Activated CD8-positive, alpha-beta memory T cell treated with anti-CD3 and anti-CD28 coated beads for 1 hour (primary cell): Measurements from ENCODE around the gene KIRREL1.
"Not testable (repeated sequence)": the region's sequence is repeated elsewhere in the genome, so short reads cannot be mapped to it uniquely, and the experiment has no call there.

Experiments used
- DNase-seq, 2 donors: peaks; one replicate each; pipeline ENCODE4 v3.0.0-alpha.2; 2020; ENCODE audit warnings: low read depth in 1 of 2; ENCODE audit errors: extremely low read depth in 1 of 2

The KIRREL1 gene

DNA sequence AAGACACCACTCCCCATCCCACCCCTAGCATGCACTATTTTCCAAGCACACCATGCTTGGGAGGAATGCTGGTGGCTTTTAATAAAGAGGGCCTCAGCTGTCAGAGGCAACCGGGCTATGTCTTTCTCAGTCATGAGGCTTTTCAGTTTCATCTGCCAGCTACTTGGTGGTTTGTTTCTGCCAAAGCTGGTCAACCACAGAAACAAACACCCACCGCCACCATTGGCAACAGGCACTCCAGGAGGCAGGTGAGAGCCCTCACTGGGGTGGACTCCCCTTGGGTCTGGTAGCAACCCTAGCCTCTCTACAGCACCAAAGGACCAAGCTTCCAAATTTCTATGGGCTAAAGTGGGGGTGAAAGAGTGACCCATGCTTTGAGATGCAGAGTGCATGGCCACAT, 133.0 kb downstream of the KIRREL1 start:
- DNase-seq: no peak

DNA sequence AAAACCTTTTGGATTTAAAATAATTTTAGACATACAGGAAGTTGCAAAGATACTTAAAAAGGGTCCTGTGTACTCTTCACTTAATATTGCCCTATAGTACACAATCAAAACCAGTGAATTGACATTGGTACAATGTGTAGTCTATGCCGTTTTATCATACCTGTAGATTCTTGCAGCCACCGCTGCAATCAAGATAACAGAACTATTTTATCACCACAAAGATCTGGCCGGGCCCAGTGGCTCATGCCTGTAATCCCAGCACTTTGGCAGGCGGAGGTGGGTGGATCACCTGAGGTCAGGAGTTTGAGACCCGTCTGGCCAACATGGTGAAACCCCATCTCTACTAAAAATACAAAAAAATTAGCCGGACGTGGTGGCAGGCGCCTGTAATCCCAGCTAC, 135.1 kb downstream of the KIRREL1 start:
- not testable (repeated sequence) for DNase-seq

DNA sequence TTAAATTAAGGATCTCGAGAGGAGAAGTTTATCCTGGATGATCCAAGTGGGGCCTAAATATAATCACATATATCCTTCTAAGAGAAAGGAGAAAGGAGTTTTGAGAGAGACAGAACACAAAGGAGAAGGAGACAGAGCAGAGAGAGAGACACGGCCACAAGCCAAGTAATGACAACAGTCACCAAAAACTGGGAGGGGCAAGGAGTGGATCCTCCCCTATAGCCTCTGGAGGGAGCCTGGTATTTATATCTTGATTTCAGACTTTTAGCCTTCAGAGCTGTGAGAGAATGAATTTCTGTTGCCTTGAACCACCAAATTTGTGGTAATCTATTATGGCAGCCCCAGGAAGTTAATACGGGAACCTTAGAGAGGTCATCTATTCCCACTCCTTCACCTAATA, 137.8 kb downstream of the KIRREL1 start:
- no peak for DNase-seq

DNA sequence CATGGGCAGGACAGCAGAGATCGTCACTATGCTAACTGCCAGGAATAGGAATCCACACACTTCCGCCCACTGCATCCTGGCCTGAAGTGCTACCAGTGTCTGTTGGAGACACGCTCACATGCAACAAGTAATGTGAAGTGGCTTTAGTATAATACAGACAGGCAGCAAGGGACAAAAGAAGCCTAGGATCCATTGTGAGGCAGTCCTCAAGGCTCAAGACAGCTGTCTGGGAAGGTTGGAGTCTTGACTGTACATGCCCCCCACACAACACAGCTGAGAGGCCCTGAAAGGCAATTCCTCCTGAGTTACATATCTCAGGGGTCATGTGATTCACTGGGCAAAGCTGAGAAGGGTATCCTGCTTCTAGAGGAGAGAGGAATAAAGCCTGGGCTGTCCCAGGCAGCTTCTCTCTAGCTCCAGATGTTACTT, 147.3 kb downstream of the KIRREL1 start:
- DNase-seq: no peak

DNA sequence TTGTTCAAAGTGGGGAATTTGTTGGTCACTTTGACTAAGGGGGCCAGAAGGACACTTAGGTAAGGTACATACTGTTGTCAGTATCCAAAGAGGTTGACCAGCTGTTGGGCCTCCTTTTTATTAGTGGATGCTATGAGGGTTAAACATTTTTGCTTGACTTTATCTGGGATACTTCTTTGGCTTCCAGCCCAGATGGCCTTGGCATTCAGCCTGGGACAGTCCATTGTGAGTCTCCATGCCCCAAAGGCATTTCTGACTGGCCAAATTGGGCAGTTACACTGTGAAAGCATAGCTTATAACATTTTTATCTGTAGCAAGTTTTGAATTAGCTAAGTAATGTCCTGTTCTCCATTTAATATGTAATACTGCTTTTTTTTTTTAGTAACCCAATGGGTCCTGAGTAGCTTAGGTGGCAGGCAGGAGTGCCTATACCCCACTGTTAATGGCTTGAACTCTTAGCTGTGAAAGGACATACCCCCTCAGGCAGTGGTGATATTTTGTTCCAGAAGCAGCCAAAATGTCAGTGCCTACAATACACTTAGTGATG, 151.8 kb downstream of the KIRREL1 start:
- no peak for DNase-seq

DNA sequence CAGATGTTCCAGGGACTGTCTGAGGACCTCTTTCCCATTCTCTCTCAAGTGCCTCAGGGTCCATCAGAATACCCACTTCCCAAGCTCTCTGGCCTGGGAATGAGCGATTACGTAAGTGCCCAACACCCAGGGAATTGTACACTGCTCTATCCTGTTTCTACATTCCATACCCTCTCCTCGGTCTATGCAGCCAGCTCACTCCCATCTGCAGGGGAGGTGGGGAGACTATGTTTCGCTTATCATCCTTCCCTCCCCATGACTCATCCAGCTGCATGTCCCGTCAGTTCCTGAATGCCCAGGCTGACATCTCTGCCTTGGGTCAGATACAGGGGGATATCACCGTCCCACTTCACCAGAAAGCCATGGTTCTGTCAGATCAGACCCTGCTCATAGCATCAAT, 152.7 kb downstream of the KIRREL1 start:
- DNase-seq: no peak

DNA sequence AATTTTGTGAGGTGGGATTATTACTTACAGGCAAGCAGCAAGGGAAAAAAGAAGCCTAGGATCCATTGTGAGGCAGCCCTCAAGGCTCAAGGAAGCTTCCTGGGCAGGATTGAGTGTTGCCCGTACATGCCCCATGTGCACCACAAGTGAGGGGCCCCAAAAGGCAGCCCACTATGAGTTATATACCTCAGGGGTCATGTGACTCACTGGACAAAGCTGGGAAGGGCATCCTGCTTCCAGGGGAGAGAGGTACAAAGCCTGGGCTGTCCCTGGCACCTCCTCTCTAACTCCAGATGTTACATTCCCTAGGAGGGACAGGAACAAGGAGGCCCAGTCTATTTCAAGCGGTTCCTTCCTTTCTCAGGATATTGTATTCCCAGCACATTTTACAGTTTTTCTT, 153.3 kb downstream of the KIRREL1 start:
- DNase-seq: no peak

DNA sequence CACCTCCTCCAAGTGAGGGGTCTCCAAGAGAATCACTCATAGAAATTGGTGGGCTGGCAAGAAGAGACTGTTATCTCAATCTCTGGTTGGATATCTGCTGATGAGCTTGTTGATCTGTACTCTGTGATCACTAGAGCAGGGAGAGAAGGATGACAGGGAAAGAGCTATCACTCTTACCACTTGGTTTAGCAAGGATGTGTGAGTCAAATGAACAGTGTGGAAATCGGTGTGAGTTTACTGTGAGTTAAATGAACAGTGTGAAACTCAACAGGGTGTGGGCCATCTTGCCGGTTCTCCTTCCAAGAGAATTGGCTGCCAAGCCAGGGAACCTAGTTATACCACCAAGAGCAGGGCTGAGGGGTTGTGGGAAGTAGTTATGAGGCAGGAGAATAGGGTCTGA, 154.0 kb downstream of the KIRREL1 start:
- DNase-seq: no peak

DNA sequence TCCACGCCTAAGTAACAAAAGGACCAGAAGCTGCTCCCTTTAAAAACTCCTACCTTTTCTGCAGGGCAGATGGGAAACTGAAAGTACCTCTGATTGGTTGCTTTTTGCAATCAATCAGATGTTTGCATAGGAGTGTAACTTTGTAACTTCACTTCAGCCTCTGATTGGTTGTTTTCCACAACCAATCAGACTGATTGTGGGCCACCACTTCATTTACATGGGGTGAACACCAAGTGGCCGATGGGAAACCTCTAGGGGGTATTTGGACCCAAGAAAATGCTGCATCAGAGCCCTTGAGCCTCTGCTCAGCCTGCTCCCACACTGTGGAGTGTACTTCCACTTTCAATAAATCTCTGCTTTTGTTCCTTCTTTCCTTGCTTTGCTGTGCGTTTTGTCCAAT, 154.4 kb downstream of the KIRREL1 start:
- DNase-seq: no peak

DNA sequence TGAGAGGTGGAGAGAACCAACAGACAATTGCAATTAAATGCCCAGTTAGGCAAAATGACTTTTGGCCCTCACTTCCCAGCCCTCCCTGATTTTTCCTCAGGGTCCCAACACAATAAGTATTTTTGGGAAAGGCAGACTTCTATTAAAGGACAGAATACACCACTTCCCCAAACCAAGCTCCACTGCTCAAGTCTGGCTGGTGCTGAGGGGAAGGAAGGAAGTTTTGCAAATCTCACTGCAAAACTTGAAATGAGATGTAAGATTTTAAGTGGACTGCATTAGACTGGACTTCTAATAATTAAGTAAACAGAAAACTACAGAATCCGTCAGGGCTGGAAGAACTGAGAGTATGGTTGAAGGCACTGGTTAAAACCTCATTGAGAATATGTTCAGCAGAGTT, 155.0 kb downstream of the KIRREL1 start:
- DNase-seq: no peak

DNA sequence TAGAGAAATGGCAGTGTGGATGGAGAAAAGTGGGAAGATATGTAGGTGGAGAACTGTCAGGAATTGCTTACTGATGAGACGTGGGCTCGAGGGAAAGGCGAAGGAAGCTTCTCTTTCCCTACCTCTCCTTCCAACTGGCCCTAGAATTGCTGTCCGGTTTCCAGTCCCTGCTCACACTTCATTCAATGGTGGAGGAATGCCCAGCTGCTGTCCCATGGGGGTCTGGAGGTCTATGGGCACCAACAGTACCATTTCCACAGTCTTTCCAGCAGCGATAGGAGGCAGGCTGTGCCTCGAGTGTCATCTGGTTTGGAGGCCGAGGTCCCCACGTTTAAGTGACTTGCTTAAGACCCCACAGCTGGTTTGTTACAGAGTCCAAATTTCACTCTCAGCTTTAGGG, 155.7 kb downstream of the KIRREL1 start:
- DNase-seq: no peak
